Islet of Langerhans (tissue), 1 donor: ENCODE measurements around the gene GNL2.
"Not testable (repeated sequence)": the region's sequence is repeated elsewhere in the genome, so short reads cannot be mapped to it uniquely, and the experiment has no call there.

Source experiments
- FAIRE-seq: peaks from one replicate; lab custom pipeline; 2011; peaks lifted over from hg19 to GRCh38; lab: Jason Lieb, UNC

Gene GNL2

GRCh38 chr1:37559080-37559479, 36.7 kb downstream of the GNL2 start:
- no peak for FAIRE-seq

GRCh38 chr1:37558411-37558810, 37.3 kb downstream of the GNL2 start:
- FAIRE-seq = no peak

GRCh38 chr1:37557402-37557801, 38.3 kb downstream of the GNL2 start:
- FAIRE-seq = no peak

GRCh38 chr1:37556712-37557196, 39.0 kb downstream of the GNL2 start, which contains the start of gene DNALI1:
Gene DNALI1, plus strand, starts transcription at chr1:37556940. Its CDS starts 55 bp downstream, at chr1:37556995.
- no peak for FAIRE-seq

GRCh38 chr1:37553927-37554808, 41.6 kb downstream of the GNL2 start, which contains the start of gene SNIP1:
Gene SNIP1, minus strand, starts transcription at chr1:37554293. Its CDS starts 64 bp downstream, at chr1:37554229.
- FAIRE-seq = peak; percentile 93

- no peak for FAIRE-seq
These were observed 42.2 kb downstream of the GNL2 start for GRCh38 chr1:37553598-37553926.

- FAIRE-seq = no peak
These were observed 46.4 kb downstream of the GNL2 start for GRCh38 chr1:37549341-37549740.

- no peak for FAIRE-seq
These were observed 50.7 kb downstream of the GNL2 start for GRCh38 chr1:37545019-37545418.

GRCh38 chr1:37544530-37544929, 51.2 kb downstream of the GNL2 start:
- FAIRE-seq = no peak

- FAIRE-seq = no peak
These were observed 55.5 kb downstream of the GNL2 start for GRCh38 chr1:37540036-37540785.

GRCh38 chr1:37539154-37539553, 56.6 kb downstream of the GNL2 start:
- not testable (repeated sequence) for FAIRE-seq

- FAIRE-seq = no peak
These were observed 58.4 kb downstream of the GNL2 start for GRCh38 chr1:37537378-37537777.

GRCh38 chr1:37533317-37534093, 62.2 kb downstream of the GNL2 start:
- FAIRE-seq = no peak

GRCh38 chr1:37532418-37533156, 63.1 kb downstream of the GNL2 start:
- not testable (repeated sequence) for FAIRE-seq

GRCh38 chr1:37529888-37530287, 65.8 kb downstream of the GNL2 start:
- FAIRE-seq = not testable (repeated sequence)

- FAIRE-seq = no peak
These were observed 76.1 kb downstream of the GNL2 start for GRCh38 chr1:37519613-37520012.

- not testable (repeated sequence) for FAIRE-seq
These were observed 76.8 kb downstream of the GNL2 start for GRCh38 chr1:37518929-37519328.

- FAIRE-seq = not testable (repeated sequence)
These were observed 77.5 kb downstream of the GNL2 start for GRCh38 chr1:37518241-37518640.

GRCh38 chr1:37517569-37517968, 78.2 kb downstream of the GNL2 start:
- FAIRE-seq = no peak
